PFSK-1 (cell line): ENCODE measurements around the gene SLC6A8.

Source experiments
- FOXP2 ChIP-seq: optimal IDR thresholded peaks from 2 replicates; pipeline ENCODE3; 2011; ENCODE audit warnings: borderline replicate concordance, control low read depth, inconsistent platforms; ENCODE audit not compliant: insufficient read depth; ENCODE audit errors: extremely low read length, extremely low read depth
- POLR2AphosphoS5 ChIP-seq: IDR thresholded peaks from 2 replicates; pipeline ENCODE4 v1.6.1; 2012; ENCODE audit warnings: low read depth, mild to moderate bottlenecking, control low read depth, low read length, moderate library complexity
- REST ChIP-seq, 2 experiments: IDR thresholded peaks; 2 replicates each; pipeline versions ENCODE4 v1.6.1 to v1.8.0; 2011 to 2012; ENCODE audit warnings: low read depth in 2 of 2, low read length in 2 of 2, control low read depth in 1 of 2, inconsistent platforms in 1 of 2, mild to moderate bottlenecking in 1 of 2, moderate library complexity in 1 of 2; ENCODE audit not compliant: insufficient read depth in 1 of 2
- SIN3A ChIP-seq: IDR thresholded peaks from 2 replicates; pipeline ENCODE4 v1.6.1; 2012; ENCODE audit warnings: mild to moderate bottlenecking, low read length, moderate library complexity, borderline replicate concordance; ENCODE audit not compliant: insufficient read depth
- TAF1 ChIP-seq: IDR thresholded peaks from 2 replicates; pipeline ENCODE4 v1.6.1; 2012; ENCODE audit warnings: low read length, control low read depth, borderline replicate concordance; ENCODE audit not compliant: insufficient read depth

The SLC6A8 gene

GRCh38 chrX:153667281-153667955 is 20.3 kb upstream of the SLC6A8 start:
- TF ChIP-seq REST (IDR thresholded peaks at IDR 0.05; ENCODE audit: insufficient read depth in 1 of 2, low read depth in 2 of 2, low read length in 2 of 2) (no peak), TAF1 (no peak), SIN3A (no peak), FOXP2 (no peak), POLR2AphosphoS5 (no peak)

- TF ChIP-seq REST (IDR thresholded peaks at IDR 0.05; ENCODE audit: insufficient read depth in 1 of 2, low read depth in 2 of 2, low read length in 2 of 2): 0 out of 4 replicates have a peak, but pooled peaks of 1 of the 2 experiments have one; percentile 22
- TF ChIP-seq FOXP2: no peak
- no peak for TF ChIP-seq TAF1
- no peak for TF ChIP-seq SIN3A
- no peak for TF ChIP-seq POLR2AphosphoS5
These were observed 19.8 kb upstream of the SLC6A8 start for GRCh38 chrX:153667956-153668396.

- TF ChIP-seq POLR2AphosphoS5: no peak
- no peak for TF ChIP-seq SIN3A
- no peak for TF ChIP-seq FOXP2
- TF ChIP-seq TAF1: no peak
- no peak for TF ChIP-seq REST (IDR thresholded peaks at IDR 0.05; ENCODE audit: insufficient read depth in 1 of 2, low read depth in 2 of 2, low read length in 2 of 2)
These were observed 19.1 kb upstream of the SLC6A8 start for GRCh38 chrX:153668423-153669173.

- TF ChIP-seq SIN3A: no peak
- no peak for TF ChIP-seq FOXP2
- TF ChIP-seq POLR2AphosphoS5: no peak
These were observed 18.4 kb upstream of the SLC6A8 start for GRCh38 chrX:153669174-153669890.

- TF ChIP-seq SIN3A: no peak
These were observed 17.6 kb upstream of the SLC6A8 start for GRCh38 chrX:153669901-153670731.
